ENCODE results near the gene SYNDIG1.
"Not testable (repeated sequence)": the region's sequence is repeated elsewhere in the genome, so short reads cannot be mapped to it uniquely, and the experiment has no call there.

The SYNDIG1 gene

DNA sequence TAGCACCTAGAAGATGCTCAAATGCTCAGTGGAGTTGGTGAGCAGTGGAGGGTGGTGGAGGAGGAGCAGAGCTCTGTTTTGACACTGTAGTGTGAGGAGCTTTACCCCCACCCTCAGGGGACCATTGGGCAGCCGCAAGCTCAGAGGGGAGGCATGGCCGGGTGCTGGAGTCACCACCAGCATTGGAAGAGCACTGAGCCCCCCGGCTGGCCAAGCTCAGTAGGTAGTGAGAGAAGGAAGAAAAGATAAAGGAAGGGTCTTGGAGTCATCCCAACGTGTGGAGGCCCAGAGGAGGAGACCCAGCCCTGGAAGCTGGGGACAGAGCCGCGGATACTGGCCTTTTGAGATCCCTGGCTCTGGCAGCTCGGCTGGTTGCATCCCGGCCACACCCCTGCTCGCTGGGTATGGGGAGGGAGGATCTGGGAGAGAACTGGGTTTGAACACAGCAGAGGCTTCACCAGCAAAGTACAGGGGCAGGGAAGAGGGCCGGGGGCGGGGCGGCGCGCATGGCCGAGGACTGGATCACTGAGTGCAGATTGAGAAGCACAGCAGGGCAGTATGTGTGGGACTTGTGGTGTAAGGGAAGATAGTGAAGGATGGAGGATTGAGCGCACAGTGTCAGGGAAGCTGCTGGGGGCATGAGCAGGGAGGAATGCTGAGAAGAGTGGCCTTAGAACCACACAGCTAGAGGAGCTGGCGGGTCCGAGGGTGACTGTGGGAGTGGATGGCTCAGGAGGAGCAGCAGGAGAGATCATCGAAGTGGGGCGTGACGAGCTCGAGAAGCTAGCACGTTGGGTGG is 24.4 kb downstream of the SYNDIG1 start:
- DNase-seq: no peak

GRCh38 chr20:24494460-24494920 is 25.1 kb downstream of the SYNDIG1 start:
- no peak for DNase-seq

DNA sequence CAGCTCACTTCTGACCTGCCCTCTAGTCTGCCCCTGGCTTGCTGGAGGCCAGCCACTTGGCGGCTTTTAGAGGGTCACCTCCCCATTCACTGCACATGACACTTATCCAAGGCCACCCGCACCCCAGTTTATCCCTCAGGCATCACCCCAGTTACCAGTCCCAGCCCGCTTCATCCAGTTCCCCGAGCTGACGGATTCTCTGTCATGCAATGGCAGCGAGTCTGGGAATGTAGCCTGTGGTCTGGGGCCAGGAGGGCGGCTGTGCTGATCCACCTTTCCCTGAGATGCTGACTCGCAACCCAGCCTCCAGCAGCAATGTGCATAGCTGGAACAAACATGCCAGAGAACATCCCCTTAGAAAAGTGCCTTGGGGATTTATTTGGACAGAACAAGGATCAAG is 25.8 kb downstream of the SYNDIG1 start:
- no peak for DNase-seq

- no peak for DNase-seq
These were observed 28.4 kb downstream of the SYNDIG1 start for GRCh38 chr20:24497851-24498250.

GRCh38 chr20:24498641-24499040 is 29.2 kb downstream of the SYNDIG1 start:
- DNase-seq: no peak

GRCh38 chr20:24499472-24499871 is 30.0 kb downstream of the SYNDIG1 start:
- no peak for DNase-seq

DNA sequence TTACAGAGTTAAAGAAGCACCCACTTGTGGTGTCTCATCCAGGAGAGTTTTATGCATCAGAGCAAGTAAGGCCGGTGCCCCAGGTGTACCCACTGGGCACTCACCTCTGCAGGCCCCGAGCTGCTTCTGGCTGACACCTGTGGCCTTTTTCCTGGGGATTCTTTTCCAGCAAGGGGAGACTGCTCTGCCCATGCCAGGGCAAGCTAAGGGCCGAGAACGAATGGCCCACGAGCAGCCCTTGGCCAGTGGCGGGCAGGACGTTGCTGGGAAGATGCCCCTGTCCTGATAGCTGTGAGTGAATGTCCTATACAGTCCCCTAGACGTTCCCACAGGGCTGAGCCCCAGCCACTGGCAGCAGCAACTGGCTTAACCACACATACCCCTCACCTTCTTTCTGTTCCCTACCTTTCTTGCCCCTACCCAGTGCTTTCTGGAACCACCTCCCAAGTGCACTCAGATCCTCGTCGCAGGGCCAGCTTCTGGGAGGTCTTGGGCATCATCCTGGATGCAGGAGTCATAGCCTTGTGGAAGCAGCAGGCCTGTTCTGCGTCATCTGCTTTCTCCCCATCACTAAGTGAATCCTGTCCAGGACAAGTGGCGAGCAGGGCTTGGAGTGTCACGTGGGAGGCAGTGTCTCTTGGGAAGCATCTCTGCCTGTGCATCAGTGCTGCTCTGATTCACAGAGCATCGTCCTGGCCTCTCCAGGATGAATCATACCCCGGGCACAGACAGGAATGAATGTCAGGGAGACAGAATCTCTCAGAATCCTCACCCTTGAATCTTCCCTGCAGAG is 32.5 kb downstream of the SYNDIG1 start:
- DNase-seq: no peak

DNA sequence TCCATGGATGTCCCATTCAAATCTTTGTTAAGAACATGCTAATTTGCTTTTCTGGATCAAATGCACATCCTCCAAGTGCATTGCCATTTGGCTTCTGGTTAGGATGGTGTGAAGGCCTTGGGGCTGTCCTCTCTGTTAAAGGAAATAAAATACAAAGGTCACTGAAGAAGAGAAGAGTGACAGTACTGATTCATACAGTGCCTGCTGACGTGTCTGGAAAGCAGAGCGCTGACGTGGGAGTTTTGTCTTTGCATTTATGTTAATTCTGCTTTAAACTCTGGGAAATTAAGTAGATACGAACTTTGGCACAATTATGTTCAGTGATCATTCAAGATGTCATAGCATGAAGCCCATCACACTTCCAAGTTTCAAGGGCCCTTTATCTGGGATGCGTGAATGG is 33.2 kb downstream of the SYNDIG1 start:
- no peak for DNase-seq

DNA sequence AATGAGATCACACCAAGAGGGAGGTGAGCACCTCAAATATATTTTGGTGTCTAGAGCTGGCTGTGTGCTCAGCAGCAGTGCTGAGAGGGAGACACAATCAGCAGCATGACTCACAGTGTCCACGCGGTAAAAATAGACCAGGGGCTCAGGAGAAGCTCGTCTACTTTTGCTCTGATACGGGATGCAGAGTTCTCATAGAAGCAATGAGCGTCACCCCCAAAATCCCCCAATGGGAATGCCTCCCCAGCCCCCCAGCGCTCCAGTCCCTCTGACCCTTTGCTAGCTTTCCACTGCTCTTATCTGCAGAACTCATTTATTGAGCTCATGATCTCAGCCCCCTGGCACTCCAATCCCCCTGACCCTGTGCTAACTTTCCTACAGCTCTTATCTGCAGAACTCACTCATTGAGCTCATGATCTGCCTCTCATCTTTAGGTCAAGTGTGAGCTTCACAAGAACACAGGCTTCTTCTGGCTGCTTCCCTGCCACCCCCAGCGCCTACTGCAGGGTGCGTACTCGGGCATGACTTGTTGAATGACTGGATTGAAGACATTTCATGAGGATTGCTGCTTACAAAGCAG is 34.0 kb downstream of the SYNDIG1 start:
- DNase-seq: no peak

- DNase-seq: no peak
These were observed 35.2 kb downstream of the SYNDIG1 start for GRCh38 chr20:24504331-24505285.

DNA sequence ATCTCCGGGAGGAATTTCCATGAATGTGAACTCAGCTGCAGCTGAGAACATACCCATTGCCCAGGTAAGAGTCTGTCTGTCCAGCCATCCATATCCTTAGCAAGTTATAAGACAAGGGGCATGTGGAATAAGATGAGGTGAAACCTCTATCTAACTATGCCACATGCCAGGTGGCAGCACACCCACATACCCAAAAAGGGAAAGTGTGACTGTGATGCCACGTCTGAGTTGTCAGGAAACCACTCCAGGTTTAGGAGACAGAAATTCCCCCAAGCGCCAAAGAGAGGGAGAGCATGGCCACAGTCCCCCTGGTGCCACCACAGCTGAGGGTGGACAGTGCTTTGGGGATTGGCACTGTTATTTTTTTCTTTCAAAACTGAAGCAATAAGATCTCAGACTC is 36.7 kb downstream of the SYNDIG1 start:
- DNase-seq: no peak

- DNase-seq: no peak
These were observed 37.3 kb downstream of the SYNDIG1 start for GRCh38 chr20:24506696-24507095.

DNA sequence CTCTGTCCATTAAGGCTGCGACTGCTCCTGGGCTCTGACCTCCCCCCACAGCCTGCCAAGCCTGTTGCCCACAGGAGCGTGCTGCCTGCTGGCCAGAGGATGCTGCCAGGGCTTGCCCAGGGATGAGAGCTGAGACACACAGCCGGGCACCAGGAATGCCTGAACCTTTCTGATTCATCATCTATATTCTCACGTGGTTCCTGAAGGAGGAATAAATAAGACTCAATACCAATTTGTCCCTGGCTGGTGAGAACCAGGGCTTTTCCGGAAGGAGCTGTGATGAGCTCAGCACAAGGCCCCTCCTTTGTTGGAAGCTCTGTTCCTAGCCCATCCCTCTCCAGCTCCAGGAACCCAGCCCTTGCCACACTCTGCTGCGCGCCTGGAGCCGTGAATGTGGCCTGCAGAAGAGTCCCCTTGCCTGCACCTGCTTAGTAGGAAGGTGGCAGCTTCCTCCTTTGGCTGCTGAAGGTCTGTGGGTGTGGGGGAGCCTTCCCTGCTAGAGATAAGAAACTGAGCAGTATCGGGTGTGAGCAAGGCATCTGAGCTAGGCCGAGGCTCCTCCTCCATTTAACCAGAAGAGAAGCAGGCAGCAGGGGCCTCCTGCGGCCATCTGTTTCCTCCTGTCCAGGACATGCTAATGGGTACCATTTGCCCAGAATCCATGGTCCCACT is 37.9 kb downstream of the SYNDIG1 start:
- no peak for DNase-seq

DNA sequence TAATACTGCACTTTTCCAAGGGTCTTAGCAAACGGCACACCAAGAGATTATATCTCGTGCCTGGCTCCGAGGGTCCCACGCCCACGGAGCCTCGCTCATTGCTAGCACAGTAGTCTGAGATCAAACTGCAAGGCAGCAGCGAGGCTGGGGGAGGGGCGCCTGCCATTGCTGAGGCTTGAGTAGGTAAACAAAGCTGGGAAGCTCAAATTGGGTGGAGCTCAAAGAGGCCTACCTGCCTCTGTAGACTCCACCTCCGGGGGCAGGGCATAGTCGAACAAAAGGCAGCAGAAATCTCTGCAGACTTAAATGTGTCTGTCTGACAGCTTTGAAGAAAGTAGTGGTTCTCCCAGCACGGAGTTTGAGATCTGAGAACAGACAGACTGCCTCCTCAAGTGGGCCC is 43.0 kb downstream of the SYNDIG1 start:
- DNase-seq: not testable (repeated sequence)

DNA sequence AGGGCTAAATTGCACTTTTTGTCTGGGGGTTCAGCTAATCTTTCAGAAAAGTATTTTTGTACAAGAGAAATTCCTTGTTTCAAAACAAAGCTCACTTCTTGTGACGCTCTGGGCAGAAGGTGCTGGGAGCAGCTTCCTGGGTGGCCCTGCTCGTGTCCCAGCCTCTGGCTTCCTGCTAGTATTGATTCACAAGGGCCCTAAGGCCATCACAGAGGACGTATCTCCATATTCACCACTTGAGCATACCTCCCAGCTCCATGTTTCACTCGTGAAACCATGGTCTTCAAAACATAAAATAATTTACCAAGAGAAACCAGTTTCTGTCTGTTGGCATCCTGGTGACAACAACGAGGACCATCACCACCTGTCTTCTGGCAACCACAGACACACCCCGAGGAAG is 49.1 kb downstream of the SYNDIG1 start:
- DNase-seq: no peak

DNA sequence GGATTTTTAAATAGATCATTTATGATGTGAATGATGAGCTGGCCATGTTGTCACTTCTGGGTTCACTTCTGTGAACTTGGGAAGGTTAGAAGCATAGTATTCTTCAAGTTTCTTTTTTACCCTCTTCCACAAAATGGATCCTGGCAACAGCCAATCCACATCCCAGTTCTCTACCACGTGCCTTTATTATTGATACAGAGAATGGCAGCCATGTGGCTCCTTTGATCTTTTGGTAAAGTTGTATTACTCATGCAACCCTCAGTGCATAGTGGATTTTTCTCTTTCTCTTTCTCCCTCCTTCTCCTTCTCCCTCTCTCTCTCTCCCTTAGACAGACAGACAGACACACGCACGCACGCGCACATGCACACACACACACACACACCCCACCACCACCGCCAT is 50.0 kb downstream of the SYNDIG1 start:
- DNase-seq: no peak

DNA sequence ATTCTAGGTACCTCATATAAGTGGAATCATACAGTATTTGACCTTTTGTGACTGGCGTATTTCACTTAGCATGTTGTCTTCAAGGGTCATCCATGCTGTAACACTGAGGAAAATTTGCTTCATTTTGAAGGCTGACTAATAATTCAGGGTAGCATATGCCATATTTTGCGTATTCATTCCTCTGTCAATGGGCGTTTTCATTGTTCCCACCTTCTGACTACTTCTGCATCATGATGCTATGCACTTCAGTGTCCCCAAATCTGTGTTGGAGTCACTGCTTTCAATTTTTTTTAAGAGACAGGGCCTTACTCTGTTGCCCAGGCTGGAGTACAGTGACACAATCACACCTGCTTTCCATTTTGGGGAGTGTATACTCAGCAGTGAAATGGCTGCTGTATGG is 51.6 kb downstream of the SYNDIG1 start:
- DNase-seq: no peak

DNA sequence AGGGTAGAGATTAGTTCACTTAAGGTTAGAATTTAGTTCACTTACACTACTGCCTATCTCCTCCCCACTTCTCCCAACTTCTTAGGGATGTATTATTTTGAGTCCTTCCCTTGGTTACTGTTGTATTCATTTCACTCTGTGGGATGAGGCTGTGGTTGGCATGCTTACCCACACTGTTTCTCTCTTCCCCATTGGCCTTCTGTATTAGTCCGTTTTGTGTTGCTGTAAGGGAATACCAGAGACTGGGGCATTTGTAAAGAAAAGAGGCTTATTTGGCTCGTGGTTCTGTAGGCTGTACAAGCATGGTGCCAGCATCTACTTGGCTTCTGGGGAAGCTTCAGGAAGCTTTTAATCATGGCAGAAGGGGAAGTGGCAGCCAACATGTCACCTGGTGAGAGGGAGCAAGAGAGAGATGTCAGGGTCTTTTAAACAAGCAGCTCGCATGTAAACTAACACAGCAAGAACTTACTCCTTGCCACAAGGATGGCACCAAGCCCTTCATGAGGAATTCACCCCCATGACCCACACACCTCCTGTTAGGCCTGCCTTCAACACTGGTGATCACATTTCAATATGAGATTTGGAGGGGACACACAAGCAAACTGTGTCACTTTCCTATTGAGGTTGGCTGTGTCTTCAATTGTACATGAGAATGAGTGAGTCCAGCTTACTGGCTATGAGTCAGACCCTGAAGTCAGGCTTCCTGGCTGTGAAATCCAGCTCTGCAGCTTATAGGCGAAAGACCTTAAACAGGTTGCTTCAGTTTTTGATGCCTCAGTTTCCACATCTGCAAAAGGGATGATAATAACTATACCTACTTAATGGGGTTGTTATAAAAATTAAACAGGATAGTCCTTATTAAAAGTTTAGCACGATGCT is 53.3 kb downstream of the SYNDIG1 start:
- no peak for DNase-seq

DNA sequence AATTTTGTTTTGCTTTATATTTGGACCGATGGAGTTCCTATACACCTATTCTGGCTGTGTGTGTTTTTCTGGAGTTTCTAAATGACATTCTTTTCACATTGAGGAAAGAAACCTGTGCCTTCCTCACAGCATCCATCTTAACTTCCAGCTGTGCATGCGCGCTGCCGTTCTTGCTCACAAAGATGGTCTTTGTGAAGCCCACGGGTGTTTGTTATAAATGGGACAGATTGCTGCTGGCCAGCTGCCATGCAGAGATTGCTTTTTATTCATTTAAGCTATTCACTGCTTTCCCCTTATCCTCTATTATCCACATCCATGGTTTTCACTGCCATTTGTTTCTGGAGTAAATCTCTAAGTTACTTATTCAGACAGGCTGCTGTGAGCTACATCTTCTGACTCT is 54.2 kb downstream of the SYNDIG1 start:
- no peak for DNase-seq

DNA sequence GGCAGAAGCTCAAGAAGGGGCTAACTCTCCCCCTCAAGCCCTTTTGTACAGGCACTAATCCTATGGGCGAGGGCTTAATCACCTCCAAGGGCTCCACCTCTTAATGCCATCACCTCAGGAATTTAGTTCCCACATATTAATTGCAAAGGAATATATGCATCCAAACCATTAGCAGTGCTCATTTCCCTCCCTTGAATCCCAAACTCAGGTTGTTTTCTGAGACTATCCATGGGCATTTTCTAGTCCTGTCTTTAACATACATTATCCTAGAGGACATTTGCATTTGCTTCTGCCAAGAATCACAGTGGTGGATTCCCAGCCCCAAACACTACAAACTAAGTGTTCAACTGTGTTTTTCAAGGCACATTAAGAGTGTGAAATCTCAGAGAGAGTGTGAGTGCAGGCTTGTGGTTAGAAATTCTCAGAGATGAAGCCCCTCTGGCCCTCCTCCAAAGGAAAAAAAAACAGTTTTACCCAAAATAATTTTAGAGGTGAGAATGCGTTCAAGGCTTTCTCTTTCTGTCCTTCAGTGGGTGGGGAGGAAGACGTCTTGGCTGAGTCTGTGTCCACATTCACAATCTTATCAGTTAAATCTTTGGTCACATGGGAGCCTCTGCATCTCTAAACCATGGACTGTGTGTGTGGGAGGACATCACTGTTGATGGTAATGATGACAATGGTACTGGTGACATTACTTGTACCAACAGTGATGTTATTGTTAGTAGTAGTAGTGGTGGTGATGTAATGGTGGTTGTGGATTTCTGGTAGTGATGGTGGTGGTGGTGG is 59.3 kb downstream of the SYNDIG1 start:
- no peak for DNase-seq
